PFSK-1 (cell line): ENCODE measurements around the gene AP1G1.

Experiments
- SIN3A ChIP-seq: IDR thresholded peaks from 2 replicates; pipeline ENCODE4 v1.6.1; 2012; ENCODE audit warnings: mild to moderate bottlenecking, low read length, moderate library complexity, borderline replicate concordance; ENCODE audit not compliant: insufficient read depth
- TAF1 ChIP-seq: IDR thresholded peaks from 2 replicates; pipeline ENCODE4 v1.6.1; 2012; ENCODE audit warnings: low read length, control low read depth, borderline replicate concordance; ENCODE audit not compliant: insufficient read depth

GRCh38 chr16:71703333-71703732 lies 105.3 kb downstream of the AP1G1 start:
- no peak for TF ChIP-seq SIN3A
- no peak for TF ChIP-seq TAF1
